22Rv1 (cell line): ENCODE results near the gene CHID1.

Source experiments
- CTCF ChIP-seq: fragments of 450-650 bp; IDR thresholded peaks from 2 replicates; pipeline ENCODE4 v1.5.1; 2017; ENCODE audit warnings: mild to moderate bottlenecking
- ZFX ChIP-seq: fragments of 450-650 bp; IDR thresholded peaks from 2 replicates; pipeline ENCODE4 v1.6.1; 2017; ENCODE audit warnings: antibody characterized with exemption, borderline replicate concordance

GRCh38 chr11:821512-822371, 88.9 kb downstream of the CHID1 start:
- TF ChIP-seq CTCF (no peak), ZFX (no peak)
